Stimulated activated memory B cell treated with anti-CD40 and anti-IgM and Interleukin-4, amounts not matched to agents 10 μg/mL and 1 μg/mL and 100 μg/mL, for 72 hours (primary cell): ENCODE measurements around the gene CYP2D6.
A peak's percentile ranks its signal among the peaks of the same experiment; 100 is the strongest.
"Not testable (repeated sequence)": the region's sequence is repeated elsewhere in the genome, so short reads cannot be mapped to it uniquely, and the experiment has no call there.

ENCODE experiments used
- ATAC-seq: fragments of 150-1000 bp; cut with Tn5 transposase; 2 replicates; pipeline ENCODE4 v1.10.0; 2021
- H3K27ac Mint-ChIP-seq: one replicate; pipeline ENCODE4 v1.8.0; 2022; ENCODE audit warnings: mild to moderate bottlenecking, mixed read lengths
- H3K27me3 Mint-ChIP-seq: one replicate; pipeline ENCODE4 v1.8.0; 2022; ENCODE audit warnings: mixed read lengths
- H3K36me3 Mint-ChIP-seq: one replicate; pipeline ENCODE4 v1.8.0; 2022; ENCODE audit warnings: mixed read lengths
- H3K4me1 Mint-ChIP-seq: one replicate; pipeline ENCODE4 v1.8.0; 2022; ENCODE audit warnings: mixed read lengths
- H3K4me3 Mint-ChIP-seq: one replicate; pipeline ENCODE4 v1.8.0; 2022; ENCODE audit warnings: mild to moderate bottlenecking, moderate library complexity, mixed read lengths
- H3K9me3 Mint-ChIP-seq: one replicate; pipeline ENCODE4 v1.8.0; 2022; ENCODE audit warnings: mixed read lengths

Gene CYP2D6

DNA sequence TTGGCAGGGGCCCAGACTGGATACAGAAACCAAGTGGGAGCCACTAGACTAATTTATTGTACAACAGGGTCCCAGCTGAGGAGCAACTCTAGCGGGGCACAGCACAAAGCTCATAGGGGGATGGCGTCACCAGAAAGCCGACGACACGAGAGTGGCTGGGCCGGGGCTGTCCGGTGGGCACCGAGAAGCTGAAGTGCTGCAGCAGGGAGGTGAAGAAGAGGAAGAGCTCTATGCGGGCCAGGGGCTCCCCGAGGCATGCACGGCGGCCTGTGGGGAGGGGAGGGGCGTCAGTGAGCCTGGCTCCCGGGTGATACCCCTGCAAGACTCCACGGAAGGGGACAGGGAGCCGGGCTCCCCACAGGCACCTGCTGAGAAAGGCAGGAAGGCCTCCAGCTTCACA is 19.2 kb upstream of the CYP2D6 start:
- H3K4me1 Mint-ChIP-seq, H3K9me3 Mint-ChIP-seq, H3K4me3 Mint-ChIP-seq, H3K27ac Mint-ChIP-seq, ATAC-seq, H3K27me3 Mint-ChIP-seq: not testable (repeated sequence)
- H3K36me3 Mint-ChIP-seq = peaks cover 55% of the 10 kb centered on the region

DNA sequence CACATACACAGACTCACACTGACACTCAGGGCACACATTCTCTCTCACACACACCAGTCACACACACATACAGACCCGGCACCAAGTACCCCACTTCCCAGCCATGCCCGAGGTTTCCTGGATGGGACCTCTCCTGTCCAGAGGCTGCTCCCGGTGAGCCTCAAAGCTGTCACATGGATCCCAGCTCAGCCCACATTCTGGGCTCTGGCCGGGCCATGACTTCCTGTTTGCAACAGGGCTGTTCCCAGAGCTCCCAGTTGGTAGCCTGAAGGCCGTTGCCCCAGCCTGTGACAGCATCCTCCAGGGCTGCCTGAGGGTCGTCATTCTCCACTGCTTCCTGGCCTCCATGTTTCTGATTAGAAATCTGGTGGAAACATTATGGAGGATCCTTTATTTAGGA is 14.6 kb upstream of the CYP2D6 start:
- no peaks in the 10 kb centered on the region for H3K4me1 Mint-ChIP-seq
- no peak overlapping the region for H3K27ac Mint-ChIP-seq
- no peaks in the 10 kb centered on the region for H3K27me3 Mint-ChIP-seq
- no peaks in the 10 kb centered on the region for H3K9me3 Mint-ChIP-seq
- peaks cover 65% of the 10 kb centered on the region for H3K36me3 Mint-ChIP-seq
- ATAC-seq = no peak
- H3K4me3 Mint-ChIP-seq = no peak overlapping the region

DNA sequence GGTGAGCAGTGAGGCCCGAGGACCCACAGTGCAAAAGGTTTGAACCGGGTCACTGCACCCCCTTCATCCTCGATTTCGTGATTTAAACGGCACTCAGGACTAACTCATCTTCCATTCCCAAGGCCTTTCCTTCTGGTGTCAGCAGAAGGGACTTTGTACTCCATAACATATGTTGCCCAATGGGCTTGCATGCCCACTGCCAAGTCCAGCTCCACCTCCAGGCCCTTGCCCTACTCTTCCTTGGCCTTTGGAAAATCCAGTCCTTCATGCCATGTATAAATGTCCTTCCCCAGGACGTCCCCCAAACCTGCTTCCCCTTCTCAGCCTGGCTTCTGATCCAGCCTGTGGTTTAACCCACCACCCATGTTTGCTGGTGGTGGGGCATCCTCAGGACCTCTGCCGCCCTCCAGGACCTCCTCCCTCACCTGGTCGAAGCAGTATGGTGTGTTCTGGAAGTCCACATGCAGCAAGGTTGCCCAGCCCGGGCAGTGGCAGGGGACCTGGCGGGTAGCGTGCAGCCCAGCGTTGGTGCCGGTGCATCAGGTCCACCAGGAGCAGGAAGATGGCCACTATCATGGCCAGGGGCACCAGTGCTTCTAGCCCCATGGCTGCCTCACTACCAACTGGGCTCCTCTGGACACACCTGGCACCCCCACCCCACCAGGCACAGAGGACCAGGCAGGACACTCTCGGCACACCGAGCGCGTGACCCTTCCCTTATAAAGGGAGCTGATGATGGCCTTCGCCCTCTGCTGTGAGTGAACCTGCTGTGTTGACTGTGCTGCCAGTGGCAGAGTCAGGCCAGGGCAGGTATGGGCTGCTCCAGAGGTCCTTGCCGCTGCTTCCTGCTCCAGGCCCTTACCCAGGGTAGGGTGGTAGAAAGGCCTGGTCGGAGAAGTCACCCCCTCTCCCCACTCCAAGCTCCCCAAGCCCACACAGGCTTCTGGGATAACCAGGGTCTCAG is 13.5 kb upstream of the CYP2D6 start:
- H3K9me3 Mint-ChIP-seq, H3K27ac Mint-ChIP-seq, ATAC-seq: not testable (repeated sequence)

DNA sequence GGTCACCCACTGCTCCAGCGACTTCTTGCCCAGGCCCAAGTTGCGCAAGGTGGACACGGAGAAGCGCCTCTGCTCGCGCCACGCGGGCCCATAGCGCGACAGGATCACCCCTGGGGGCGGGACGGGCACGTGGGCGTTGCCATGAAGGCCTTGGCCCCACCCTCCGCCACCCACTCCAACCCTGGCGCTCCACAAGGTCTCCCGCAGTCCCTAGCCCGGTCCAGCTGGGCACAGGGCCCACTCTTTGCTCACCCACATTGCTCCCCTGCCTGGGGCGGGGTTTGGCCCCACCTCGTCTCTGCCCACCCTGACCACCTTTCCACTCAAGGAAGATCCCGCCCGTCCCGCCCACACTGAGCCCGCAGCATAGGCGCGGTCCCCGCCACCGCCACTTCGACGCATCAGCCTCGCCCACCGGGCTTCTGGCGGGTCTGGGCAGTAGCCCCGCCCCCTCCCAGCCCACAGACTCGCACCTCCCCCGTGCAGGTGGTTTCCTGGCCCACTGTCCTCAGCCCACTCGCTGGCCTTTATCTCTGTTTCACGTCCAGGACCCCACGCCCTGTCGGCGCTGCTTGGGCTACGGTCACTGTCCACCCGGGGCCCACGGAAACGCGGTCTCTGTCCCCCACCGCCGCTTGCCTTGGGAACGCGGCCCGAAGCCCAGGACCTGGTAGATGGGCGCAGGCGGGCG is 12.3 kb upstream of the CYP2D6 start:
- H3K4me3 Mint-ChIP-seq = no peak overlapping the region
- H3K4me1 Mint-ChIP-seq = no peaks in the 10 kb centered on the region
- peak; percentile 57 for ATAC-seq
- H3K36me3 Mint-ChIP-seq = peaks cover 62% of the 10 kb centered on the region
- H3K27me3 Mint-ChIP-seq = no peaks in the 10 kb centered on the region
- no peaks in the 10 kb centered on the region for H3K9me3 Mint-ChIP-seq
- H3K27ac Mint-ChIP-seq = no peak overlapping the region

More for the DNA sequence above, 13.5 kb upstream of the CYP2D6 start:
- not testable (repeated sequence) for H3K27me3 Mint-ChIP-seq, H3K4me3 Mint-ChIP-seq, H3K4me1 Mint-ChIP-seq
- peaks cover 65% of the 10 kb centered on the region for H3K36me3 Mint-ChIP-seq

DNA sequence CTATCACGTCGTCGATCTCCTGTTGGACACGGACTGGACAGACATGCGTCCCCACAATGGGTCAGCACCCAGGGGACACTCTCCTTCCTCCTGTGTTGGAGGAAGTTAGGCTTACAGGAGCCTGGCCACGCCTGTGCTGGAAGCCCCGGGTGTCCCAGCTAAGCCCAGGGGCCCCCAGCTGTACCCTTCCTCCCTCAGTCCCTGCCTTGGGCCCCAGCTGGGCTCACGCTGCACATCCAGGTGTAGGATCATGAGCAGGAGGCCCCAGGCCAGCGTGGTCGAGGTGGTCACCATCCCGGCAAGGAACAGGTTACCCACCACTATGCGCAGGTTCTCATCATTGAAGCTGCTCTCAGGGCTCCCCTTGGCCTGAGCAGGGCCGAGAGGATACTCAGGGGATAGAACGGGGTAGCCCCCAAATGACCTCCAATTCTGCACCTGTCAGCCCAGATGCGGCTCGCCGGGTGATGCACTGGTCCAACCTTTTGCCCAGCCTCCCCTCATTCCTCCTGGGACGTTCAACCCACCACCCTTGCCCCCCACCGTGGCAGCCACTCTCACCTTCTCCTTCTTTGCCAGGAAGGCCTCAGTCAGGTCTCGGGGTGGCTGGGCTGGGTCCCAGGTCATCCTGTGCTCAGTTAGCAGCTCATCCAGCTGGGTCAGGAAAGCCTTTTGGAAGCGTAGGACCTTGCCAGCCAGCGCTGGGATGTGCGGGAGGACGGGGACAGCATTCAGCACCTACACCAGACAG is 10.9 kb upstream of the CYP2D6 start:
- ATAC-seq, H3K4me3 Mint-ChIP-seq, H3K27ac Mint-ChIP-seq, H3K27me3 Mint-ChIP-seq, H3K9me3 Mint-ChIP-seq, H3K4me1 Mint-ChIP-seq: not testable (repeated sequence)
- H3K36me3 Mint-ChIP-seq = peaks cover 48% of the 10 kb centered on the region

DNA sequence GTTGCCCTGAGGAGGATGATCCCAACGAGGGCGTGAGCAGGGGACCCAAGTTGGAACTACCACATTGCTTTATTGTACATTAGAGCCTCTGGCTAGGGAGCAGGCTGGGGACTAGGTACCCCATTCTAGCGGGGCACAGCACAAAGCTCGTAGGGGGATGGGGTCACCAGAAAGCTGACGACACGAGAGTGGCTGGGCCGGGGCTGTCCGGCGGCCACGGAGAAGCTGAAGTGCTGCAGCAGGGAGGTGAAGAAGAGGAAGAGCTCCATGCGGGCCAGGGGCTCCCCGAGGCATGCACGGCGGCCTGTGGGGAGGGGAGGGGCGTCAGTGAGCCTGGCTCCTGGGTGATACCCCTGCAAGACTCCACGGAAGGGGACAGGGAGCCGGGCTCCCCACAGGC is 9.5 kb upstream of the CYP2D6 start:
- H3K27me3 Mint-ChIP-seq, H3K4me3 Mint-ChIP-seq, ATAC-seq, H3K27ac Mint-ChIP-seq, H3K4me1 Mint-ChIP-seq, H3K9me3 Mint-ChIP-seq: not testable (repeated sequence)
- H3K36me3 Mint-ChIP-seq = peaks cover 39% of the 10 kb centered on the region

DNA sequence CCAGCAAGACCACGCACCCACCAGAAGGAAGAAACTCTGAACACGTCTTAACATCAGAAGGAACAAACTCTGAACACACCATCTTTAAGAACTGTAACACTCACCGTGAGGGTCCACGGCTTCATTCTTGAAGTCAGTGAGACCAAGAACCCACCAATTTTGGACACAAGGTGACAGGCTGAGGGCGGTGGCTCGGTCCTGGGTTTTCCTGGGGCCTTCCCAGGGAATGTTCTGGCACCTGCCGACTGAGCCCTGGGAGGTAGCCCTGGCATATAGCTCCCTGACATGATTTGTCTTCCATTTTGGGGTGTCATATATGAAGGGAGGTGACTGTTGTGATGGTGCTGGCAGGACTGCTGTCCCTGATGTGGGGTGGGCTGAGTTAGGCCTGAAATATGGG is 8.9 kb upstream of the CYP2D6 start:
- peaks cover 32% of the 10 kb centered on the region for H3K36me3 Mint-ChIP-seq
- not testable (repeated sequence) for H3K27ac Mint-ChIP-seq, H3K4me1 Mint-ChIP-seq, H3K27me3 Mint-ChIP-seq, H3K9me3 Mint-ChIP-seq, ATAC-seq, H3K4me3 Mint-ChIP-seq

DNA sequence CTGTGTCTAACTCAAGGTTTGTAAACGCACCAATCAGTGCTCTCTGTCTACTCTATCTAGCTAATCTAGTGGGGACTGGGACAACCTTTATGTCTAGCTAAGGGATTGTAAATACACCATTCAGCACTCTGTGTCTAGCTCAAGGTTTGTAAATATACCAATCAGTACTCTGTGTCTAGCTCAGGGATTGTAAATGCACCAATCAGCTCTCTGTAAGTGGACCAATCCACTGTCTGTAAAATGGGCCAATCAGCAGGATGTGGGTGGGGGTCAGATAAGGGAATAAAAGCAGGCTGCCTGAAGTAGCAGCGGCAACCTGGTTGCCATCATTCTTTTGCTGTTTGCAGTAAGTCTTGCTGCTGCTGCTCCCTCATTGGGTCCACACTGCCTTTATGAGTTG is 8.4 kb upstream of the CYP2D6 start:
- peaks cover 28% of the 10 kb centered on the region for H3K36me3 Mint-ChIP-seq
- no peaks in the 10 kb centered on the region for H3K9me3 Mint-ChIP-seq
- no peak for ATAC-seq
- H3K4me1 Mint-ChIP-seq = no peaks in the 10 kb centered on the region
- peaks cover 2% of the 10 kb centered on the region for H3K27me3 Mint-ChIP-seq
- no peak overlapping the region for H3K27ac Mint-ChIP-seq
- H3K4me3 Mint-ChIP-seq = no peak overlapping the region

DNA sequence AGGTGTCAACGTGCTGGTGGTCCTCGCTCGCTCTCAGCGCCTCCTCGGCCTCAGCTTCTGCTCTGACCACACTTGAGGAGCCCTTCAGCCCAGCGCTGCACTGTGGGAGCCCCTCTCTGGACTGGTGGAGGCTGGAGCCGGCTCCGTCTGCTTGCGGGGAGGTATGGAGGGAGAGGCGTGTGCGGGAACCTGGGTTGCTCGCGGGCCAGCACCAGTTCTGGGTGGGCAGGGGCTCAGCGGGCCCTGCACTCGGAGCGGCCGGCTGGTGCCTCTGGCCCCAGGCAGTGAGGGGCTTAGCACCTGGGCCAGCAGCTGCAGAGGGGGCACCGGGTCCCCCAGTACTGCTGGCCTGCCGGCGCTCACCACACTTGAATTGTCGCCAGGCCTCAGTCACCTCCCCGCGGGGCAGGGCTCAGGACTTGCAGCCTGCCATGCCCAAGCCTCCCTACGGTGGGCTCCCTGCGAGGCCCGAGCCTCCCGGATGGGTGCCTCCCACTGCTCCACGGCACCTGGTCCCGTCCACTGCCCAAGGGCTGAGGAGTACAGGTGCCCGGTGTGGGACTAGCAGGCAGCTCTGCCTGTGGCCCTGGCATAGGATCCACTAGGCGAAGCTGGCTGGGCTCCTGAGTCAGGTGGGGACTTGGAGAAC is 7.6 kb upstream of the CYP2D6 start:
- peaks cover 9% of the 10 kb centered on the region for H3K27me3 Mint-ChIP-seq
- no peaks in the 10 kb centered on the region for H3K4me1 Mint-ChIP-seq
- peaks cover 26% of the 10 kb centered on the region for H3K36me3 Mint-ChIP-seq
- no peak overlapping the region for H3K27ac Mint-ChIP-seq
- no peaks in the 10 kb centered on the region for H3K9me3 Mint-ChIP-seq
- ATAC-seq = no peak
- no peak overlapping the region for H3K4me3 Mint-ChIP-seq

DNA sequence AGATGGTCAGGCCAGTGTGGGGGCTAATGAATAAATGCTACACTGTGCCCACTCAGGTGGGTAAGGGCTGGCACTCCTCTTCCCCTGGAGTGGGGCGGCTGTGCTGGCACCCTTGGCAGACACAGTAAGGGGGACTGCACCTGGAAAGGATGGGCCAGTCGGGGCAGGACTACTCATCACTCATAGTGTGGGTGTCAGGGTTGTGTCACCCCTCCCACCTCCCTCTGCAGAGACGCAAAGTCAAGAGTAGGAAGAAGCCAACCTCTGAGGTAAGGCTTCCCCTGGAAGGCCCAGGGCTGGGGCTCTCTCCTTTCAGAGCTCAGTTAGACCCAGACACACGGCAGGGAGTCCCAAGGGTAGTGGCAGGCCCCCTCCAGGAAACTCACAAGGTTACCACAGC is 5.1 kb upstream of the CYP2D6 start:
- not testable (repeated sequence) for H3K4me1 Mint-ChIP-seq, H3K9me3 Mint-ChIP-seq, H3K4me3 Mint-ChIP-seq, ATAC-seq, H3K27ac Mint-ChIP-seq
- H3K36me3 Mint-ChIP-seq = peaks cover 14% of the 10 kb centered on the region
- peaks cover 21% of the 10 kb centered on the region for H3K27me3 Mint-ChIP-seq

DNA sequence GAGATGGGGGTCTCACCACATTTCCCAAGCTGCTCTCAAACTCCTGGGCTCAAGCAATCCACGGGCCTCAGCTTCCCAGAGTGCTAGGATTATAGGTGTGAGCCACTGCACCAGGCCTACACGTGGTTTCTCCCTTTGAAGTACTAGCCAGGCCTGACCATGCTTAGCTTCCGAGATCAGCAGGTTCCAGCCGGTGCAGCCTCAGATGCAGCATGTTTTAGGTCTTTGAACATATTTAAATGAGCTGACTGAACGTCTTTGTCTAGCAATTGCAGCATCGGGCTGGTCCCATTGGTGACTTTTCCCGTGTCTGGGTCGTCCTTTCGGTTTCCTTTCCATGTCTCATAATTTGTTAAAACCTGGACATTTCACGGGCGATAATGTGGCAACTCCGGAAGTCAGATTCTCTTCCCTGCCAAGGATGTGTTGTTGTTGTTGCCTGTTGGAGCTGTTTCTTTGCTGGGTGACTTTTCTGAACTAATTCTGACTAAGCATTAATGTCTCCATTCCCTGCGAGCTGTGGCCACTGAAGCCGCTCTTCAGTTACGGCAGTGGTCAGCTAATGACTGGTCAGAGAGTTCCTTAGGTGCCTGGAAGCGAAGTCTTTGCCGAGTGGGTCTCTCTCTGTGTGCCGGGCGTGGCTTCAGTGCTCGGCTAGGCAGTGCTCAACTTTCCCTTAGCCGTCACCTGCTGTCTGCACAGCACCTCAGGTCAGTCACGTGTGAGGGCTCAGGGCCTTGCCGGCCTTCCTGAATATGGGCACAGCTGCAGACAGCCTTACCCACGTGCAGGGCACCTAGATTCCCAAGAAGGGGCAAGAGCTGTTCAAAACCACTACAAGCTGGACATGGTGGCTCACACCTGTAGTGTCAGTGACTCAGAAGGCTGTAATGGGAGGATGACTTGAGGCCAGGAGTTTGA is 3.8 kb upstream of the CYP2D6 start:
- Mint-ChIP-seq H3K9me3 (no peaks in the 10 kb centered on the region), H3K4me1 (no peaks in the 10 kb centered on the region)
- ATAC-seq = no peak

DNA sequence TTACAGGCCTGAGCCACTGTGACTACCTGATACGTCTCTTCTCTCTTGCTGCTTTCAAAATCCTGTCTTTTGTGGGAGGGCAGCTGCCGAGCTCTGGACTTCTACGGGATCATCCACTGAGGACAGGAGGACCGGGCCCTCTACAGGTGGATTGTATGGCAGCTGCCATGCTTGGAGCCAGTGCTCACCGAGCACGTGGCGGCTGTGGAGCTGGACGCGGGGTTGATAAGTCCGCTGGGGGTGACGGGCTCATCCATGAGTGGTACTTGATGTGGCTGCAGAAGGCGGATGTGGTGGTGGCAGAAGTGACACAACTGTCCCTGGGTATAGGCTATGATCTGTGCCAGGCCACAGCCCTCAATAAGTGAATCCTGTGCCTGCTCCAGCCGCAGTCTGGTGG is 1.8 kb upstream of the CYP2D6 start:
- ATAC-seq = no peak

More for the DNA sequence above, 3.8 kb upstream of the CYP2D6 start:
- no peak overlapping the region for H3K4me3 Mint-ChIP-seq
- peaks cover 4% of the 10 kb centered on the region for H3K36me3 Mint-ChIP-seq
- peaks cover 21% of the 10 kb centered on the region for H3K27me3 Mint-ChIP-seq
- H3K27ac Mint-ChIP-seq = no peak overlapping the region

DNA sequence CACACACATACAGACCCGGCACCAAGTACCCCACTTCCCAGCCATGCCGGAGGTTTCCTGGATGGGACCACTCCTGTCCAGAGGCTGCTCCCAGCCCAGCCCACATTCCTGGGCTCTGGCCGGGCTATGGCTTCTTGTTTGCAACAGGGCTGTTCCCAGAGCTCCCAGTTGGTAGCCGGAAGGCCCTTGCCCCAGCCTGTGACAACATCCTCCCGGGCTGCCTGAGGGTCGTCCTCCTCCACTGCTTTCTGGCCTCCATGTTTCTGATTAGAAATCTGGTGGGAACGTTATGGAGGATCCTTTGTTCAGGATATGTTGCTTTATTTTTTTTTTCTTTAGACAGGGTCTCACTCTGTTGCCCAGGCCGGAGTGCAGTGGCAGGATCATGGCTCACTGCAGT is 952 bp upstream of the CYP2D6 start:
- H3K36me3 Mint-ChIP-seq = peaks cover under 1% of the 10 kb centered on the region
- H3K4me1 Mint-ChIP-seq = no peaks in the 10 kb centered on the region
- H3K27me3 Mint-ChIP-seq = peaks cover 21% of the 10 kb centered on the region
- H3K27ac Mint-ChIP-seq = no peak overlapping the region
- no peak overlapping the region for H3K4me3 Mint-ChIP-seq
- ATAC-seq = no peak
- no peaks in the 10 kb centered on the region for H3K9me3 Mint-ChIP-seq

More for the DNA sequence above, 1.8 kb upstream of the CYP2D6 start:
- H3K27ac Mint-ChIP-seq = no peak overlapping the region
- peaks cover 21% of the 10 kb centered on the region for H3K27me3 Mint-ChIP-seq
- H3K4me3 Mint-ChIP-seq = no peak overlapping the region
- no peaks in the 10 kb centered on the region for H3K4me1 Mint-ChIP-seq
- H3K9me3 Mint-ChIP-seq = no peaks in the 10 kb centered on the region
- no peaks in the 10 kb centered on the region for H3K36me3 Mint-ChIP-seq

DNA sequence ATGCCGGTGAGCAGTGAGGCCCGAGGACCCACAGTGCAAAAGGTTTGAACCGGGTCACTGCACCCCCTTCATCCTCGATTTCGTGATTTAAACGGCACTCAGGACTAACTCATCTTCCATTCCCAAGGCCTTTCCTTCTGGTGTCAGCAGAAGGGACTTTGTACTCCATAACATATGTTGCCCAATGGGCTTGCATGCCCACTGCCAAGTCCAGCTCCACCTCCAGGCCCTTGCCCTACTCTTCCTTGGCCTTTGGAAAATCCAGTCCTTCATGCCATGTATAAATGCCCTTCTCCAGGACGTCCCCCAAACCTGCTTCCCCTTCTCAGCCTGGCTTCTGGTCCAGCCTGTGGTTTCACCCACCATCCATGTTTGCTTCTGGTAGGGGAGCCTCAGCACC is 428 bp downstream of the CYP2D6 start:
- not testable (repeated sequence) for H3K27ac Mint-ChIP-seq, H3K4me1 Mint-ChIP-seq, ATAC-seq, H3K36me3 Mint-ChIP-seq, H3K4me3 Mint-ChIP-seq, H3K9me3 Mint-ChIP-seq
- H3K27me3 Mint-ChIP-seq = peaks cover 21% of the 10 kb centered on the region
